OCI-LY7 (cell line): ENCODE results near the gene MEOX1.

Experiments used
- EZH2phosphoT487 ChIP-seq: fragments of 200-600 bp; sonication (generic); IDR thresholded peaks from 2 replicates; pipeline ENCODE4 v1.6.1; 2018; ENCODE audit warnings: low read depth, borderline replicate concordance, mild to moderate bottlenecking, mixed run types, antibody characterized with exemption, low read length, moderate library complexity, mixed read lengths
- TF ChIP-seq, protein P1 (sequence below): fragments of 200-600 bp; sonication (generic); conservative IDR thresholded peaks from 2 replicates; pipeline ENCODE4 v1.5.1; 2014; ENCODE audit warnings: mild to moderate bottlenecking, antibody characterized with exemption, low read length, moderate library complexity, mixed read lengths

DNA sequence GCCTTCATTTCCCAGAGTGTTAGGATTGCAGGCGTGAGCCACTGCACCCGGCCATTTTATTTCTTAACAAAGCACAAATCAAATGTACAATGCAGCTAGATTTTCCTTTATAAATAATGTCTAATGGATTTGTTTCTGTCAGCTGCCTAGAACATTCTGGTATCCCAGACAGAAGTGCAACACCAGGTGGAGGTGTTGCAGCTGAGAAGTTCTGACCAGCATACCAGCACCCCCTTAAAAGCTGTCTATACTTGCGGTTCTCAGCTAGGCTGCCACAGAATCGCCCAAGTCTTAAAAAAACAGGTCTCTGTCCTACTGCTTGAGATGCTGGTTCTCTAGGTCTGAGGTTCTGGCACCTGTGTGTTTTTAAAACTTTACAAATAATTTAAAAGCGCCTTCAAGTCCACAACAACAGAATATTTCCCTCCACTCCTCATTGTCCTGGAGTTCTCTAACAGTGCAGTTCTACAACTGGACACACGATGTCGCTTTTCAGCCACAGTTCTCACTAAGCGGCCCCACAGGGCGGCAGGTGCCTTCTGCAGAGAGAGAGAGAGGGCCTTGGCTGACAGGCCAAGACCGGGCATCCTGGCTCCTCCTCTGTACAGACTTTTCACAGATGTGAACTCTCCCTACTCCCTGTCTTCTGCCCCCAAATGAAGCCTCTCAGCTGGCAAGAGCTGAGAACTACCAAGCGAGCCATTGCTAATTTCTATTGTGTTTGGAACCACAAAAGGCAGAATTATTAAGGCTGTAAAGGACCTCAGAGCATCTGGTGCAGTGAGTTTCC is 32.6 kb upstream of the MEOX1 start:
- TF ChIP-seq, protein P1, sequence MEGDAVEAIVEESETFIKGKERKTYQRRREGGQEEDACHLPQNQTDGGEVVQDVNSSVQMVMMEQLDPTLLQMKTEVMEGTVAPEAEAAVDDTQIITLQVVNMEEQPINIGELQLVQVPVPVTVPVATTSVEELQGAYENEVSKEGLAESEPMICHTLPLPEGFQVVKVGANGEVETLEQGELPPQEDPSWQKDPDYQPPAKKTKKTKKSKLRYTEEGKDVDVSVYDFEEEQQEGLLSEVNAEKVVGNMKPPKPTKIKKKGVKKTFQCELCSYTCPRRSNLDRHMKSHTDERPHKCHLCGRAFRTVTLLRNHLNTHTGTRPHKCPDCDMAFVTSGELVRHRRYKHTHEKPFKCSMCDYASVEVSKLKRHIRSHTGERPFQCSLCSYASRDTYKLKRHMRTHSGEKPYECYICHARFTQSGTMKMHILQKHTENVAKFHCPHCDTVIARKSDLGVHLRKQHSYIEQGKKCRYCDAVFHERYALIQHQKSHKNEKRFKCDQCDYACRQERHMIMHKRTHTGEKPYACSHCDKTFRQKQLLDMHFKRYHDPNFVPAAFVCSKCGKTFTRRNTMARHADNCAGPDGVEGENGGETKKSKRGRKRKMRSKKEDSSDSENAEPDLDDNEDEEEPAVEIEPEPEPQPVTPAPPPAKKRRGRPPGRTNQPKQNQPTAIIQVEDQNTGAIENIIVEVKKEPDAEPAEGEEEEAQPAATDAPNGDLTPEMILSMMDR = peak; percentile 97
- no peak for TF ChIP-seq EZH2phosphoT487
